Ectodermal cell (in vitro differentiated cells): ENCODE results near the gene TOMM34.
A peak's percentile ranks its signal among the peaks of the same experiment; 100 is the strongest.

Experiments
- H3K27ac ChIP-seq: 2 replicates; pipeline ENCODE4 v1.7.0; 2013; ENCODE audit warnings: mild to moderate bottlenecking, low read depth, low read length; ENCODE audit not compliant: insufficient read depth, poor library complexity, severe bottlenecking
- H3K27me3 ChIP-seq: 2 replicates; pipeline ENCODE4 v1.7.0; 2013; ENCODE audit warnings: mild to moderate bottlenecking, low read length; ENCODE audit not compliant: insufficient read depth, control insufficient read depth, poor library complexity, severe bottlenecking
- H3K36me3 ChIP-seq: one replicate; pipeline ENCODE4 v1.7.0; 2013; ENCODE audit warnings: low read length; ENCODE audit not compliant: control insufficient read depth, insufficient read depth
- H3K4me1 ChIP-seq: one replicate; pipeline ENCODE4 v1.7.0; 2013; ENCODE audit warnings: low read length; ENCODE audit not compliant: control insufficient read depth, insufficient read depth
- H3K4me3 ChIP-seq: 2 replicates; pipeline ENCODE4 v1.7.0; 2013; ENCODE audit warnings: low read depth, low read length, control low read depth; ENCODE audit not compliant: insufficient read depth
- H3K9me3 ChIP-seq: 2 replicates; pipeline ENCODE4 v1.7.0; 2013; ENCODE audit warnings: mild to moderate bottlenecking, low read length, moderate library complexity; ENCODE audit not compliant: control insufficient read depth
- WGBS, 2 experiments: methylation state at CpG; one replicate each; pipeline ENCODE4 v1.1.7; 2013; ENCODE audit warnings: missing lambda C conversion rate in 2 of 2; 5-methylcytosine and 5-hydroxymethylcytosine counted together

Gene TOMM34

GRCh38 chr20:44963325-44964215, 3.4 kb upstream of the TOMM34 start:
- Histone ChIP-seq H3K27ac (no peak overlapping the region), H3K4me1 (peaks cover 19% of the 10 kb centered on the region)

DNA sequence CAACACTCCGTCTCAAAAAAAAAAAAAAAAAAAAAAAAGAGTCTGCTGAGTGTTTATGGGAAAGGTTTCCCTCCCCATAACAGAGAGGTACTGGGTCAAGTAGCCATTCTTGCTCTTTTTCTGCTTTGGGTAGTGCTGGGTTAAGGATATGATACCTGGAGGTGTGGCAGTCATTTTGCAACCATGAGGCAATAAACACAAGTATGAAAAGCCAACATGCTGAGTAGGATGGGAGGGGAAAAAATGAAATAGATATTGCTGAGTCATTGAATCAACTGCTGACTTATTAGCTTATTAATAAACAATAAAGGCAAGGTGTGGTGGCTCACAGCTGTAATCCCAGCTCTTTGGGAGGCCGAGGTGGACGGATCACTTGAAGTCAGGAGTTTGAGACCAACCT, 2.3 kb upstream of the TOMM34 start:
- Histone ChIP-seq H3K9me3 (no peaks in the 10 kb centered on the region), H3K36me3 (no peaks in the 10 kb centered on the region), H3K4me1 (peaks cover 18% of the 10 kb centered on the region), H3K27ac (no peak overlapping the region), H3K27me3 (no peaks in the 10 kb centered on the region), H3K4me3 (no peak overlapping the region)
- WGBS, 2 experiments = 95 to 96% methylated on average over 3 of the region's 3 CpGs

More at GRCh38 chr20:44963325-44964215, 3.4 kb upstream of the TOMM34 start:
- Histone ChIP-seq H3K9me3 (no peaks in the 10 kb centered on the region), H3K36me3 (no peaks in the 10 kb centered on the region), H3K27me3 (no peaks in the 10 kb centered on the region), H3K4me3 (no peak overlapping the region)
- 85 to 90% methylated on average over 4 of the region's 4 CpGs for WGBS, 2 experiments

DNA sequence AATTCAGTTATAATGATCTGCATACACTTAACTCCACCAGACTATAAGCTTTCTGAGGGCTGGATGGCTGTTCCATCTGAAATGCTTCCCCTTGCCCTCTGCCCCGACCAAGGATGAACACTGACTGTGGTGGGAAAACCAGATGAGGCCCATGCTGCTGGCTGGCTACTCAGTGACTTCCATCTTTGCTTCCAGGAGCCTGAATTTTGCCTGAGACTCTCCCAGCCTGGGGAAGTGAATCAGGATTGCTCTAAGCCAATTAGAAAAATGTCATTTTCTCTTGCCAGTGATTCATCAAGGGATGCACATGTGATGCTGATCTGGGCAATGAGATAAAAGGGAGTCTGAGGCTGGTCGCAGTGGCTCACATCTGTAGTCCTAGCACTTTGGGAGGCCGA, 1.7 kb upstream of the TOMM34 start:
- H3K27ac ChIP-seq = no peak overlapping the region
- H3K4me3 ChIP-seq = no peak overlapping the region
- WGBS, 2 experiments = 81% methylated on average over 3 of the region's 3 CpGs

GRCh38 chr20:44961011-44961869, 1.0 kb upstream of the TOMM34 start:
- Histone ChIP-seq H3K36me3 (peaks cover 3% of the 10 kb centered on the region), H3K4me3 (no peak overlapping the region), H3K27me3 (no peaks in the 10 kb centered on the region), H3K9me3 (no peaks in the 10 kb centered on the region), H3K27ac (no peak overlapping the region), H3K4me1 (peaks cover 12% of the 10 kb centered on the region)
- 49 to 50% methylated on average over 4 of the region's 4 CpGs for WGBS, 2 experiments

More for the DNA sequence above, 1.7 kb upstream of the TOMM34 start:
- Histone ChIP-seq H3K4me1 (peaks cover 12% of the 10 kb centered on the region), H3K9me3 (no peaks in the 10 kb centered on the region), H3K27me3 (no peaks in the 10 kb centered on the region), H3K36me3 (no peaks in the 10 kb centered on the region)

DNA sequence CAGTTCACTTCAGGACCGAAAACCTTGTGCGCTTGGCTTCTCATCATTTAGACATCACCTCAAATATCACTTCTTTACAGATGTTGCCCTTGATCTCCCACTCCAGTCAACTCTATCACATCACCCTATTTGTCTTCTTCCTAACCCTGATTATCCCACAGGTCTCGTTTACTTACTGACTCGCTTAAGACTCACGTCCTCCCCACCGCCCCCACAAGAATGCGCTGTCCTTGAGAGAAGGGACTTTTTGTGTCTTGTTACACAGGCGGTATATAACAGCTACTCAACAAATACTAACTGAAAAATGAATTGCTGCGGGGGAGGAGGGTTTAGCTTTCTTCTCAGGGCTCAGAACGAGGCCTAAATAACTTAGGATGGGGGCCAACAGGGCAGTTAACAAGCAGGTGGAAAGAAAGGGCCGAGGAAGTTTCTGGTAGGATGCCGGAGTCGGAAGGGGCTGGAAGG, 527 bp downstream of the TOMM34 start:
- peaks cover 12% of the 10 kb centered on the region for H3K4me1 ChIP-seq
- H3K27me3 ChIP-seq = no peaks in the 10 kb centered on the region
- peaks cover 18% of the 10 kb centered on the region for H3K36me3 ChIP-seq
- H3K4me3 ChIP-seq = peak overlapping the region; percentile 73
- peak overlapping the region; percentile 29 for H3K27ac ChIP-seq
- H3K9me3 ChIP-seq = no peaks in the 10 kb centered on the region
- 8 to 9% methylated on average over 11 to 13 of the region's 13 CpGs for WGBS, 2 experiments

- Histone ChIP-seq H3K4me3 (peak overlapping the region; percentile 73), H3K36me3 (peaks cover 22% of the 10 kb centered on the region), H3K4me1 (peaks cover 12% of the 10 kb centered on the region), H3K9me3 (no peaks in the 10 kb centered on the region), H3K27me3 (no peaks in the 10 kb centered on the region), H3K27ac (no peak overlapping the region)
- 40 to 47% methylated on average over 8 of the region's 8 CpGs for WGBS, 2 experiments
These were observed 1.0 kb downstream of the TOMM34 start for GRCh38 chr20:44959082-44959637.

GRCh38 chr20:44958276-44958675, 1.9 kb downstream of the TOMM34 start:
- Histone ChIP-seq H3K36me3 (peaks cover 30% of the 10 kb centered on the region), H3K27ac (no peak overlapping the region), H3K4me3 (no peak overlapping the region), H3K9me3 (no peaks in the 10 kb centered on the region), H3K4me1 (peaks cover 12% of the 10 kb centered on the region), H3K27me3 (no peaks in the 10 kb centered on the region)
- 94 to 95% methylated on average over 8 of the region's 8 CpGs for WGBS, 2 experiments

GRCh38 chr20:44956410-44956809, 3.8 kb downstream of the TOMM34 start:
- Histone ChIP-seq H3K27me3 (no peaks in the 10 kb centered on the region), H3K9me3 (no peaks in the 10 kb centered on the region), H3K4me3 (no peak overlapping the region), H3K4me1 (peaks cover 12% of the 10 kb centered on the region), H3K27ac (no peak overlapping the region), H3K36me3 (peaks cover 47% of the 10 kb centered on the region)
- 88 to 96% methylated on average over 3 of the region's 3 CpGs for WGBS, 2 experiments

DNA sequence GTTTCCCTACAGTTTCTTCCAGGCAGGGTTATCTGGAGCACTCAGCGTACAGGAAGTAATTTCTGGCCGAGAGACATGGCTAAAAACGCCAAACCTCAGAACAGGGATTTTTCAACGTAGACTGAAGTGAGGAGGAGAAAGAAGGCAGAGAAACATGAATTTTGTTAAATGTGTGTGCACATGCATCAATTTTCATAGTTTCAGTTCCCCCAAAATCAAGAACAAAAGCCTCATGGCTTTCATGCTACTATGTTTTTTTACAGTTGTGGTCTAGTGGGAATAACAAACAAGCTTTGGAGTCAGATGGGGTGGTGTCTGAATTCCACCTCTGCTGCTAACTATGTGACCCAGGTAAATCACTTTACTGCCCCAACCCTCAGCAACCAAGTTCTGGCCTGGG, 4.9 kb downstream of the TOMM34 start:
- Histone ChIP-seq H3K9me3 (no peaks in the 10 kb centered on the region), H3K27me3 (no peaks in the 10 kb centered on the region), H3K36me3 (peaks cover 57% of the 10 kb centered on the region), H3K4me3 (no peak overlapping the region), H3K4me1 (peaks cover 12% of the 10 kb centered on the region), H3K27ac (no peak overlapping the region)
- 95 to 96% methylated on average over 4 of the region's 4 CpGs for WGBS, 2 experiments

GRCh38 chr20:44954211-44954610, 6.0 kb downstream of the TOMM34 start:
- Histone ChIP-seq H3K4me3 (no peak overlapping the region), H3K4me1 (peaks cover 8% of the 10 kb centered on the region), H3K9me3 (no peaks in the 10 kb centered on the region), H3K27ac (no peak overlapping the region), H3K36me3 (peaks cover 66% of the 10 kb centered on the region), H3K27me3 (no peaks in the 10 kb centered on the region)
- WGBS, 2 experiments = 90 to 95% methylated on average over 5 of the region's 5 CpGs
